Hypothalamus (tissue), 51 donors: Measurements from ENCODE around the gene EGR1.
A peak's percentile ranks its signal among the peaks of the same experiment; 100 is the strongest.
"Not testable (repeated sequence)": the region's sequence is repeated elsewhere in the genome, so short reads cannot be mapped to it uniquely, and the experiment has no call there.

Source experiments
- DNase-seq, 51 donors: peaks; one replicate each; lab custom pipeline; 2025; lab: John Stamatoyannopoulos, UW

Gene EGR1

GRCh38 chr5:138468133-138468965, 3.1 kb downstream of the EGR1 start:
- peak in 1 of 51 donors; percentile 24 for DNase-seq

GRCh38 chr5:138468966-138469539, 3.8 kb downstream of the EGR1 start:
- no peak for DNase-seq

- peak in 1 of 51 donors; percentile 41 for DNase-seq
These were observed 4.5 kb downstream of the EGR1 start for GRCh38 chr5:138469540-138470321.

- DNase-seq: no peak
These were observed 5.2 kb downstream of the EGR1 start for GRCh38 chr5:138470322-138471051.

- DNase-seq: no peak
These were observed 5.7 kb downstream of the EGR1 start for GRCh38 chr5:138471052-138471361.

DNA sequence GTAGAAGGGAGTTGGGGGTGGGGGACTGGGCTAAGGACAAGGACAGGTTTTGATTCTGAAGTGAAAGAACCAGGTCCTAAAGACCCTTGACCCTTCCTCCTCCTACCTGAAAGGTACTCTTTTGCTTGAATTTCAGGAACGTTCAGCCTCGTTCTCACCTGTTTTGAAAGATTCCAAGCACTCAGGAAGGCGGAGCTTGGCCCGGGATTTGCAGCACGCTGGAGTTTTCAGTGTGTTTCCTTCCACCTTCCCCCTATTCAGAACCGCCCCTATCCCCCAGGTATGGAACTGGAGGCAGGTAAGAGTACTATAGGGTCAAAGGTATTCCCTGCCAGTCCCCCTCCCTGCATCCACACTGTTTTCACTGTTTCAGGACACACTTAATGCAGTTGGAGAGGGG, 7.1 kb downstream of the EGR1 start:
- DNase-seq: no peak

DNA sequence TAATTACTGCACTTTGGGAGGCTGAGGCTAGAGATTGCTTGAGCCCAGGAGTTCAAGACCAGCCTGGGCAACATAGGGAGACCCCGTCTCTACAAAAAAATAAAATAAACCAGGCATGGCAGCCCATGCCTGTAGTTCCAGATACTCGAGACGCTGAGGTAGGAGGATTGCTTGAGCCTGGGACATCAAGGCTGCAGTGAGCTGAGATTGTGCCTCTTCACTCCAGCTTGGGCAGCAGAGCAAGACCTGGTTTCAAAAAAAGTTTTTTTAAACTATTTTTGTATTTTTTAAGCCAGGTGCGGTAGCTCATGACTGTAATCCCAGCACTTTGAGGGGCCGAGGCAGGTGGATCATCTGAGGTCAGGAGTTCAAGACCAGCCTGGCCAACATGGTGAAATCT, 7.9 kb downstream of the EGR1 start:
- DNase-seq: not testable (repeated sequence)

DNA sequence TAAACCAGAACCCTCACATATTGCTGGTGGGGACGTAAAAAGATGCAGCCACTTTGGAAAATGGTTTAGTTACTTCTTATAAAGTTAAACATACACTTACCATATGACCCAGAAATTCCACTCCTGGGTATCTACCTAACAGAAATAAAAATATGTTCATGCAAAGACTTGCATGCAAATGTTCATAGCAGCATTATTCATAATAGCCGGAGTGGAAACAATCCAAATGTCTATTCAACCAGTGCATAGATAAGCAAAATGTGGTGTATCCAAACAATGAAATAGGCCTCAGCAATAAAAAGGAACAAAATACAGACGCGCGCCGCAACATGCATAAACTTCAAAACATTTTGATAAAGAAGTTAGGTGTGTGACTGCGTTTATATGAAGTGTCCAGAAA, 11.6 kb downstream of the EGR1 start:
- DNase-seq: no peak

GRCh38 chr5:138482638-138483037, 17.4 kb downstream of the EGR1 start:
- no peak for DNase-seq

DNA sequence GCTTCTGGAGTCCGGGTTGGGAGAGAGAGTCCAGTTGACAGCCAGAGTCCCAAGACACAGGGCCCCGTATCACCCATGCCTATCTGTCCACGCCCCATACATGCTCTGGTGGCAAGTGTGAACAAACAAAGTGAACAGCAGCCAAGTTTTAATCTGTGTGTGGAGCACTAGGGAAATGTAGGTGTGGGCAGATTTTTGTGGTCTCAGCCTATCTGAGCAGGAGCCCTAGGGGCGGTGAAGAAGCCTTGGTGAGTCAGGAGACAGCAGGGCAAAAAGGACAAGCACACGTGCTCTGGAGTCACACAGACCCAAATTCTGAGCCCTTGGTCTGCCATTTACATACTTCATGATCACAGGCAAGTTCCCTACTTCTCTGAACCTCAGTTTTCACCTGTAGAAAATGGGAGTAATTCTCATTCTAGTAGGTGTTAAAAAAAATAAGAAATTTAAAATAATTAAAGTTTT, 23.2 kb downstream of the EGR1 start:
- DNase-seq: no peak

GRCh38 chr5:138489683-138490061, 24.4 kb downstream of the EGR1 start:
- peak in 27 of 51 donors; percentile 23 to 72 (median 44) for DNase-seq

DNA sequence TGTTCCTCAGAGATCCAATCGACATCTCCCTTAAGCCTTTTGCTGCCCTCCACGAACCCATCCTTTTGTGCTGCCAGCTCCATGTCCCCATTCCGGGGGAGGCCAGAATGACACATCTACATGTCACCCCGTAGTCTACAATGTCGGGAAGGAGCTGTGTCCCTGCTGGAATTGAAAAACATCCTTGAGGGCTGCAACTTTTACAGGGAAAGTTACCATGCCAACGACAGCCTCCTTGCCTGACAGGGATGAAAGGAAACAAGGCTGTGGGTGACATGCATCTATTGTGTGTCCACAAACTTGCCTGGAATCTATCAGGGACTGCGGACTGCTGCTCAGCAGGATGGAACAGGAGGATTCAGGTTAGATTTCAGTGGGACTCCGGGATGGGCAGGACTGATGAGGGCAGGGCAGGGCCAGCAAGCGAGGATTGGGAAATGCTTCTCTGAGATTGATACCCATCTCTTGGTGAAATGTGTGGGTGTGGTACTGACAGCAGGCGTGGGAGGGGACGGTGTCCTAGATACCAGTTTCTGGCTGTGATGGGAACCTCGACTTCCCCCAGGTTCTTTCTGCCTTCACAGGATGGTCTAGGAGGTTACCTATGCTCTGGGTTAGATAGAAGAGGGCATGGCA, 25.5 kb downstream of the EGR1 start:
- DNase-seq: peak in 4 of 51 donors; percentile 27 to 34 (median 32)

- DNase-seq: peak in 1 of 51 donors; percentile 33
These were observed 26.0 kb downstream of the EGR1 start for GRCh38 chr5:138491284-138491648.

GRCh38 chr5:138491669-138492559, 26.6 kb downstream of the EGR1 start:
- DNase-seq: peak in 50 of 51 donors; percentile 44 to 95 (median 86)

DNA sequence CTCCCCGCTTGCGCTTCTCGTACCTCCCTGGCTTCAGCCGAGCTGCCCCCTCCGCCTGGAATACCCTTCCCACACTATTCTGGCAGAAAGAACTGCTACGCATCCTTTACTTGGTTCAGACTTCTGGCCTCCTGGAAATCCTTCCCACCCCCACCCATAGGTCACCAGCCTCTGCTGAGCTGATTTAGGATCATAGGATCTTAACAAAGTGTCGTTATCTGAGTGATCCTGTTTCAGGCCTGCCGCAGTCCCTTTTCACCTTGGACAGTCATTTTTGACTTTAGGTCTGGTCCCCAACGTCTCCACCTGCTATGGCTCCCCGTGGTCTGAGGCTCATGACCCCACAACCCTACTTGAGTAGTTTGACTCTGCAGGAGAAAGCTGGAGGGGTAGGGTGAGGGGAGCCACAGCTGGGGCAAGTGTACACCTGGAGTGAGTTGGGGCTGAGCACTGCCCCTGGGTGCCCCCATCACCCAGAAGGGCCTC, 27.3 kb downstream of the EGR1 start:
- no peak for DNase-seq

DNA sequence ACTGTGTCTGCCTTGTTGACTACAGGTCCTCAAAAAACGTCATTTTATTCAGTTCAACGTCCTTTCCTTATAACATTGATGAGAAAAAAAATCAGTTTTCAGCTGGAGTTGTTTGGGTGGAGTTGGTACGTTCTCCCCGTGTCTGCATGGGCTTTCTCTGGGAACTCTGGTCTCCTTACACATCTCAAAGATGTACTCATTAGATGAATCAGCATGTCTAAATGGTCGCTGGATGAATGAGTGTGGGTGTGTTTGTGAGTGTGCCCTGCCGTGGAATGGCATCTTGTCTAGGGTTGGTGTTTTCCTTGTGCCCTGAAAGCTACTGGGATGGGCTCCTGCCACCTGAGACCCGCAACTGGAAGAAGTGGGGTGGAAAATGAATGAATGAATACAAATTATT, 30.1 kb downstream of the EGR1 start:
- no peak for DNase-seq

- no peak for DNase-seq
These were observed 33.1 kb downstream of the EGR1 start for GRCh38 chr5:138498376-138498775.

- peak in 2 of 51 donors; percentile 6 to 14 for DNase-seq
These were observed 36.8 kb downstream of the EGR1 start for GRCh38 chr5:138502121-138502520.

DNA sequence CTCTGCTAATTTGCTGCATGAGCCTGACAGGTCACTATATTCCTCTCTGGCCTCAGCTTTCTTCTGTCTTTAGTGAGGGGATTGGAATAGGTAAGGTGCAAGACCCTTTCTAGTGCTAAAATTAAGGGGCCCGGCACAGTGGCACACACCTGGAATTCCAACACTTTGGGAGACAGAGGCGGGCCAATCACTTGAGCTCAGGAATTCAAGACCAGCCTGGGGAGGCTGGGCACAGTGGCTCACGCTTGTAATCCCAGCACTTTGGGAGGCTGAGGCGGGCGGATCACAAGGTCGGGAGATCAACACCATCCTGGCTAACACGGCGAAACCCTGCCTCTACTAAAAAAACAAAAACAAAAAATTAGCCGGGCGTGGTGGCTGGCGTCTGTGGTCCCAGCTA, 37.2 kb downstream of the EGR1 start:
- DNase-seq: no peak
